Measurements from ENCODE around the gene LITAFD. TPM values are rescaled to one million over a fixed set of nuclear protein-coding genes. Genes with fewer than 3 reads are reported as not detected.

Gene LITAFD
- total RNA-seq, 1 experiment from 2014 or later: not detected

- Histone ChIP-seq H3K4me3 (ENCODE audit: low read depth, low read length) (no peak overlapping the region), H3K9me3 (no peaks in the 10 kb centered on the region), H3K4me1 (peaks cover 69% of the 10 kb centered on the region), H3K27me3 (replicated peaks; ENCODE audit: control insufficient read depth, insufficient read depth, low read length) (no peaks in the 10 kb centered on the region), H3K36me3 (ENCODE audit: control insufficient read depth, insufficient read depth, low read length) (no peaks in the 10 kb centered on the region)
- ChIA-PET CTCF (interaction anchor here (0.6 to 1.7 kb wide), 11 partner anchors 10 to 198 kb away, joined by 3 to 15 read pairs (median 4); partner anchors contain the start of gene LITAFD), POLR2A (interaction anchor here (0.6 to 1.1 kb wide), 4 partner anchors 14 to 1046 kb away, joined by 3 to 15 read pairs (median 4); partner anchors contain the start of gene HAPSTR1)
- peak overlapping the region; percentile 79 for H3K27ac Mint-ChIP-seq (ENCODE audit: unreplicated experiment)
- peak in 1 of 2 experiments; percentile 32 for TF ChIP-seq CTCF (IDR thresholded peaks at IDR 0.05; ENCODE audit: insufficient read depth in 1 of 2, low read depth in 1 of 2, low read length in 1 of 2, severe bottlenecking in 1 of 2, unreplicated experiment in 1 of 2)
- H3K4me1 Mint-ChIP-seq (ENCODE audit: low read depth, unreplicated experiment): peaks cover 15% of the 10 kb centered on the region
- peak overlapping the region; percentile 40 for H3K4me3 Mint-ChIP-seq (ENCODE audit: unreplicated experiment)
- no peaks in the 10 kb centered on the region for H3K9me3 Mint-ChIP-seq (ENCODE audit: unreplicated experiment)
- DNase-seq: peak; percentile 90 to 94
- H3K27me3 Mint-ChIP-seq (ENCODE audit: insufficient read depth, unreplicated experiment): no peaks in the 10 kb centered on the region
- intact Hi-C loops (cut with micrococcal nuclease; ENCODE audit: unreplicated experiment): loop anchor here (1.0 to 5.0 kb wide), 2 partner anchors 16 to 187 kb away; no protein-coding TSS in a partner anchor
- BruUV-seq (replicated peaks): no TSS peak
- H3K36me3 Mint-ChIP-seq (ENCODE audit: insufficient read depth, unreplicated experiment): peaks cover 76% of the 10 kb centered on the region
These were observed 18.3 kb upstream of the LITAFD start for GRCh38 chr16:8863594-8864424.

- Mint-ChIP-seq H3K27me3 (ENCODE audit: insufficient read depth, unreplicated experiment) (no peaks in the 10 kb centered on the region), H3K9me3 (ENCODE audit: unreplicated experiment) (no peaks in the 10 kb centered on the region), H3K4me1 (ENCODE audit: low read depth, unreplicated experiment) (peaks cover 15% of the 10 kb centered on the region), H3K4me3 (ENCODE audit: unreplicated experiment) (peak overlapping the region; percentile 40), H3K27ac (ENCODE audit: unreplicated experiment) (peak overlapping the region; percentile 79), H3K36me3 (ENCODE audit: insufficient read depth, unreplicated experiment) (peaks cover 68% of the 10 kb centered on the region)
- Histone ChIP-seq H3K4me3 (ENCODE audit: low read depth, low read length) (no peak overlapping the region), H3K27me3 (replicated peaks; ENCODE audit: control insufficient read depth, insufficient read depth, low read length) (no peaks in the 10 kb centered on the region), H3K36me3 (ENCODE audit: control insufficient read depth, insufficient read depth, low read length) (no peaks in the 10 kb centered on the region), H3K4me1 (peaks cover 74% of the 10 kb centered on the region), H3K9me3 (no peaks in the 10 kb centered on the region)
- DNase-seq: no peak
- intact Hi-C loops (cut with micrococcal nuclease; ENCODE audit: unreplicated experiment): loop anchor here (5.0 kb wide), 3 partner anchors 67 to 228 kb away; partner anchors contain the start of genes HAPSTR1, PMM2 and TMEM186
- ChIA-PET POLR2A (interaction anchor here (0.6 to 1.1 kb wide), 2 partner anchors 14 to 227 kb away, joined by 3 to 15 read pairs; partner anchors contain the start of gene HAPSTR1), CTCF (interaction anchor here (0.6 to 1.7 kb wide), 5 partner anchors 13 to 72 kb away, joined by 3 to 15 read pairs (median 4); partner anchors contain the start of gene LITAFD)
- BruUV-seq (replicated peaks): no TSS peak
- TF ChIP-seq CTCF (IDR thresholded peaks at IDR 0.05; ENCODE audit: insufficient read depth in 1 of 2, low read depth in 1 of 2, low read length in 1 of 2, severe bottlenecking in 1 of 2, unreplicated experiment in 1 of 2): no peak
These were observed 17.6 kb upstream of the LITAFD start for GRCh38 chr16:8864480-8865110.
